ENCODE measurements around the gene PCBP3.

PCBP3 gene

DNA sequence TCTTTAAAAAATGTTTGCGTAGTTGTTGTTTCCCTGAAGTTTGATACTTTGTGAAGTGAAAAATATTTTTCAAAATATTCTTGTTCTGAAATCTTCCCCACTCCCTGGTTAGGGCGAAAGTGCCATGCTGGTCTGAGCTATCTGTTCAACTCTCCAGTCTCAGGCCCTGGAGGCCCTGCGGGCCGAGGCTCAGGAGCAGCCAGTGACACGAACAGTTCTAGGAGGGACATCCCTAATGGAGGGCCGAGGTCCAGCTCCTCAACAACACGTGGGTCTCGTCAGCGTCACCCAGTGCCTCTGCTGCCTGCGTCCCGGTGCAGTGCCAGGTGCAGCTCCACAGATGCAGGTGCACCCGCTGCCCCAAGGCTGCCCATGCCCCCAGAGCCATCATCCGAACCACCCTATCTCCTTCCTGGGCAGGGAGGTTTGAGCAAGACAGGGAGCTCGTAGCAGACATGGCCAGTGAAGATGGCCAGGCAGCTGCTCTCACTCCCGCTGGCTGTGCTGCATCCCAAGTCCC lies 268.3 kb downstream of the PCBP3 start:
- DNase-seq (ENCODE audit: low read depth), result no peak

GRCh38 chr21:45912611-45913417 lies 269.3 kb downstream of the PCBP3 start:
- no peak for DNase-seq (ENCODE audit: low read depth)

GRCh38 chr21:45913418-45913765 lies 269.9 kb downstream of the PCBP3 start:
- no peak for DNase-seq (ENCODE audit: low read depth)

- DNase-seq (ENCODE audit: low read depth), result no peak
These were observed 270.4 kb downstream of the PCBP3 start for GRCh38 chr21:45913886-45914285.

DNA sequence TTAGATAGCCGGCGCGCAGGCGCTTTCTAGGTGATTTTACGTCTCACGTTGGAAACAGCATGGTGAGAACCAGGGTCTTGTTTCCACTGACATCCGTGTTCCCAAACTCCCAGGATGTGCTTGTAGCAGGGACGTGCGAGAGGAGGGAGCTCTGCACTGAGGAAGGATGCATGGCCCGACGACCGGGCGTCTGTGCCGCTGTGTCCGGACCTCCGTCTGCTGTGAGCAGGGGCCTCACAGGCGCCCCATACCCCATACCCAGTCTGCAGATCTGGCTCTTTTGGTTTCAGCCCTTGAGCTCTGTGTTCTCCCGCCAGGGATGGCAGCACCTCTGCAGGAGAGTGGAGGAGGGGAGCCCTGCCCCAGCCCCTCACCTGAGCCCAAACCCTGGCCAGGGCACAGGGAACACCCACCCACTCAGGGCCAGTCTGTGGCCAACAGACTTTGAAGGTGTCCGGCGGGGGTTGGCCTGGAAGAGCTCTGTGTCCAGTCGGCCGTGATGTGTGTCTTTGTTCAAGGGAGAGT lies 270.9 kb downstream of the PCBP3 start:
- no peak for DNase-seq (ENCODE audit: low read depth)

- no peak for DNase-seq (ENCODE audit: low read depth)
These were observed 272.7 kb downstream of the PCBP3 start for GRCh38 chr21:45916011-45916840.

DNA sequence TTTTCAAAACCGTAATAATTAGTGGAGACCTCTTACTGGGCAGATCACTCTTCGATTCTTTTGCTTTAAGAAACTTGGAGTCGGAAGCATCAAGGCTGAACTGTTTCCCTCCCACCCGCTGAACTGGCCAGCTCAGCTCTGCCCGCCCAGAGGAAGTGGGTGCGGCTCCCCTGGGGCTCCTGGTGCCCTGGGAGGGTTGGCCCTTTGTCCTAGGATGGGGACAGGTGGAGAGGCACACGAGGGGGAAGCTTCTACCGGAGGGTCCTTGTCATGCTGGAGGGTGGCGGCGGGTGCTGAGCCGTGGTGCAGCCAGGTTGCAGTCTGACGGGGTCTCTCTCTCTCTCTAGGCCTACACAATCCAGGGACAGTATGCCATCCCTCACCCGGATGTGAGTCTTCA lies 273.7 kb downstream of the PCBP3 start:
- no peak for DNase-seq (ENCODE audit: low read depth)

DNA sequence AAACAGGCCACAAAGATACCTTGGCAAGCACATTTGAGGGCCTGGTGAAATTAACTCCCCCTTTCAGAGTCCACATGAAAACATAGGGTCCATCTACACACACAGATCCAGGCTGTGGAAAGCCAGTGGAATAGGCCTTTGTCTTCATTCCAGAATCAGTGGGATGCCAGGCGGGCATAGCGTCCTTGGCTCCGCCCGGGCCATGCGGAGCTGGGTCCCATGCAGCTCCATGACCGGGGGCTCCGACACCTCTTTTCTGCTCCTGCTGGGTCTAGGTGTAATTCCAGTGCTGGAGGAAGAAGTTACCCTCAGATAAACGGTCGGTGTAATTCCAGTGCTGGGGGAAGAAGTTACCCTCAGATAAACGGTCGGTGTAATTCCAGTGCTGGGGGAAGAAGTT lies 274.5 kb downstream of the PCBP3 start:
- DNase-seq (ENCODE audit: low read depth), result no peak

GRCh38 chr21:45918835-45919447 lies 275.4 kb downstream of the PCBP3 start:
- DNase-seq (ENCODE audit: low read depth), result no peak

- DNase-seq (ENCODE audit: low read depth), result no peak
These were observed 276.1 kb downstream of the PCBP3 start for GRCh38 chr21:45919593-45919992.

DNA sequence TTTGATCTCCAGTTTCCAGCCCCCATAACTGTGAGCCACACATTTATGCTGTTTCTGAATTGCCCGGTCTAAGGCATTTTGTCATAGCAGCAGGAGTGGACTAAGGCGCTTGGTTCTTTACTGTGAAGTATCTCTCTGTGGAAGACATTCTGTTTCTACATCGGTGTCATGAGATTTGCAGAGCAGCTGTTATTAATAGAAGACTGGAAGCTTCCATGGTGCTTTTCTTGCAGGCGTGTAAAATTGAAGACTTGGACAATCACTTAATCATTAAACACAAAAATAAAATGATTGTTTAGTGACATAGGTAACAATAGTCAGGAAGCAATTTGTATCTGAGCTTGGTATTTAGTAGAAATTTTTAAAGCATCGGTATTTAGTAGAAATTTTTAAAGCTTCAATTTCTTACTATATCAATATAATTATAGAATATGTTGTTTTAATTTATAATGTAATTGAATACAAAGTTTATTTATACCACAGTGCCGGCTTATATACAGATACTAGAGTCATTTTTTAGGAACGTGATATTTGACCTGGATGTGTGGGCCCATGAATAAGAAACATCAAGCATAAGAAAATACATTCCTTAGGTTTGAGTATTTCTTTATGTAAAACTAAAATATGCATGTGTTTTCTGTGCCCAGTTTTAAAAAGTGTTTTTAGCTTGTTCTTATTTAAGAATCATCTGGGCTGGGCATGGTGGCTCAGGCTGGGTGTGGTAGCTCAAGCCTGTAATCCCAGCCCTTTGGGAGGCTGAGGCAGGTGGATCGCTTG lies 277.5 kb downstream of the PCBP3 start:
- DNase-seq (ENCODE audit: low read depth), result no peak

GRCh38 chr21:45921917-45922316 lies 278.4 kb downstream of the PCBP3 start:
- DNase-seq (ENCODE audit: low read depth), result no peak

DNA sequence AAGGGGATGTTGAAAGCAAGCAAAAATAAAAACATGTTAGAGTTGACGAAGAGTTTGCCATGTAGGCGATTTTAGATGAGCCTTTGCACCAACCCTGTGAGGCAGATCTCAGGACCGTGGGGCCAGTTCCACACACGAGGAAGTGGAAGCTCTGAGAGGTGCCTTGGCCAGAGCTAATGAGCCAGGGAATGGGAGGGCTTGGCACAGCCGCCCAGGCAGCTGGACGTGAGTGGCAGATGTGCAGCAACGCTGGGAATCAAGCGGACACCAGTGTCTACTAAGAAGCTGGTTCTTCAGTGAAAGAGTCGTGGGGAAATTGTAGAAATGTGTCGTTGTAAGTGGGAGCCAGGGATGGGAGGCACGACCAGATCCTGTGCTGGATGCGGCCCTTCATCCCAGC lies 279.1 kb downstream of the PCBP3 start:
- DNase-seq (ENCODE audit: low read depth), result no peak

DNA sequence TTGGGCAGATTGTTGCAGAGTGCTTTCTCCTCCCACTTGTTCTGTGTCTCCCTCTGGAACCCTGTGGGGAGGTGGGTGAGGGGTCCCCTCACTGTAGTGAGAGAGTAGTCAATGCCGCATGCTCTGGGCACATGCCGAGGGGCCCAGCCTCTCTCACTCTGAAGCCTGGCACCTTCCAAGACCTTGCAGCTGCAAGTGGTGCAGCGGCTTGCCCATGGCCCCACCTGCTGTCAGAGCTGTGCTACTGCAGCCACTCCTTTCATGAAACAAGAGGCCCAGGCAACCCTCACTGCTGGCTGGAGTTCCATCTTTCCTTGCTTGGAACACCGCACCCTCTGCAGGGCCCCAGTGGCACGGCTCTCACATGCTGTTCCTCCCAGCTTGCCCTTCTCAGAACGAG lies 279.6 kb downstream of the PCBP3 start:
- peak; percentile 35 for DNase-seq (ENCODE audit: low read depth)

DNA sequence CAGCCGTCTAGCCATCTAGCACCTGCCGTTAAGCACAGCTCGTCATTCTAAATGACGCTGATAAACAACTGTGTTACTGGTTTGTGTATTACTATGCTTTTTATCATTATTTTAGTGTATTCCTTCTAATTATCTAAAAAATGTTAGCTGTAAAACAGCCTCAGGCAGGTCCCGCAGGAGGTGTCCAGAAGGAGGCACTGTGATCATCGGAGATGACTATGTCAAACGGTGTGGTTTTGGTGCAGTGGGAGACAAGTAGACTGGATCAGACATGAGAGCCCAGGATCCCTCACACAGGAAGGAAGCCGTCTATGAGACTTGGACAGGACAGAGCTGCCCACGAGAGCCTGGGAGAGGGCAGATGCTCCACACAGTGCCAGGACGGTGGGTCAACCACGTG lies 282.8 kb downstream of the PCBP3 start:
- DNase-seq (ENCODE audit: low read depth), result no peak

DNA sequence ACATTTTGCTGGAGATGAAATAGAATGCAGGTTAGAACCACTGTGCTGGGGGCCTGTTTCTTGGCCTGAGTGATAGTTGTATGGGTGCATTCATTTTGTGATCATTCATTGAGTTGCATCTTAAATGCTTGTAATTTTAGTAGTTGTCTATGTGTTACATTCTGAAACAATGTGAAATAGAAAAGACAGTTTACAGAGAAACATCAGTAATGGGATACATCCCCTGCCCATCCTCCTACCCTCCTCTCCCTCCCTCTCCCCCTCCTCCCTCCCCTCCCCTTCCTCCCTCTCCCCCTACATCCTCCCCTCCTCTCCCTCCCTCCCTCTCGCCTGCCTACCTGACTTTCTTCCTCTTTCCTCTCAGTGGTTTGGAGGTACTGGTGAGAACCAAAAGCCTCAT lies 283.5 kb downstream of the PCBP3 start:
- DNase-seq (ENCODE audit: low read depth), result no peak

- no peak for DNase-seq (ENCODE audit: low read depth)
These were observed 284.6 kb downstream of the PCBP3 start for GRCh38 chr21:45927851-45928850.

GRCh38 chr21:45929449-45929848 lies 285.9 kb downstream of the PCBP3 start:
- no peak for DNase-seq (ENCODE audit: low read depth)

DNA sequence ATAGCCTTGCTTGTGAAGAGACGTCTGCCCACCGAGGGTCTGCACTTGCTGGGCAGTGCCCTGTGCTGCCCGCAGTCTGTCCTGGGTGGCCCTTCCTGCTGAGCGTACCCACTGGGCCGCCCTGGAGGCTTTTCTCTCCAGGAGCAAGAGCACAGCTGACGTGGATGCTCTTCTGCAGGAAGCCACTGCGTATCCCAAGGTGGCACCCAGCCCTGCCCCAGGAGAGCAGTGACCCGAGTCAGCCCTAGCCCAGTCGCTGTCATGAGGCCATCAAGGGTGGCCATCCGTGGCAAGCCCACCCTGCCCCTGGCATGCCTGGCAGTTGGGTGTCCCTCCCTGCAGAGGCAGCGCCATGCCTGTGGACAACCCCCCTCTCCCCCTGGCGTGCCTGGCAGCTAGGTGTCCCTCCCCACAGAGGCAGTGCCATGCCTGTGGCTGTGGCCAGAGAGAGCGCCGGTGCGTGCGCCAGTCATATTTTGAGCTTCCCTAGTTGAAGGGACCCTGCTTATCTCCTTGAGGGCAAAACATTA lies 286.8 kb downstream of the PCBP3 start:
- DNase-seq (ENCODE audit: low read depth), result no peak

- DNase-seq (ENCODE audit: low read depth), result no peak
These were observed 287.3 kb downstream of the PCBP3 start for GRCh38 chr21:45930792-45931191.

All from stimulated activated CD8-positive, alpha-beta memory T cell treated with anti-CD3 and anti-CD28 coated beads, Interleukin-15, amount 100 ng/mL, for 24 hours (primary cell).